ENCODE measurements around the gene KCNIP1.

The KCNIP1 gene

DNA sequence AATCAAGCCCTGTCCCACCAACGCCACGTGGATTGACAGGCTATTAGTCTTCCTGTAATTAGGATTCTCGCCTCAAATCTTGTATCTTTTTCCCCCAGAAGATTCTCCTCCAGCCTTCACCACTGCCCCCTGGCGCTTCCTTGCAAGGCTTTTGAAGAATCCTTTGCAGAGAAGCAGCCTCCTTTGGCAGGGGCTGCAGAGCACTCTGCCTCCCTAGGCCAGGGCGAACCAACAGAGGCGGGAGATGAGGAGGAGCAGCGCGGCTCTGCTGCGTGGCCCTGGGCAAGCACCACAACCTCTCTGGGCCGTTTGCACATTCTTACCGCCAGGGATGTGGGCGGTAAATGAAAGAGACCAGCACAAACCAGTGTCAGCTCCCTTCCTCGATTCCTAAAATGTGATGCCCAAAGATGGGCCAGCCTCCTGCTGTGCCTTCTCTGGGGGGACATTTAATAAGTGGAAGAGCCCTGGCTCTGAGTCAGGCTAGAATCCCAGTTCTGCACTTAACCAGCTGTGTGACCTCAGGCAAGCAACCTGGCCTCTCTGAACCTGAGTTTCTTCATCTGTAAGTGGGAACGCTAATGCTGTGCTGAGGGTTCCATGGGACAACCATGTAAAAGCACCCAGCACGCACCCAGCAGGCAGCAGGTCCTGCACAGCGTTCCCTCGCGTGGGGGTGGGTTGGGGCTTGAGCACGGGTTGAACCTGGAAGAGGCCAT, 128.6 kb downstream of the KCNIP1 start:
- DNase-seq, result no peak

- no peak for DNase-seq
Measured at GRCh38 chr5:170632985-170633234, 129.1 kb downstream of the KCNIP1 start.

- DNase-seq, result peak in 1 of 2 experiments; percentile 26
Measured at GRCh38 chr5:170633235-170634081, 129.6 kb downstream of the KCNIP1 start.

GRCh38 chr5:170634256-170634990, 130.6 kb downstream of the KCNIP1 start:
- no peak for DNase-seq

DNA sequence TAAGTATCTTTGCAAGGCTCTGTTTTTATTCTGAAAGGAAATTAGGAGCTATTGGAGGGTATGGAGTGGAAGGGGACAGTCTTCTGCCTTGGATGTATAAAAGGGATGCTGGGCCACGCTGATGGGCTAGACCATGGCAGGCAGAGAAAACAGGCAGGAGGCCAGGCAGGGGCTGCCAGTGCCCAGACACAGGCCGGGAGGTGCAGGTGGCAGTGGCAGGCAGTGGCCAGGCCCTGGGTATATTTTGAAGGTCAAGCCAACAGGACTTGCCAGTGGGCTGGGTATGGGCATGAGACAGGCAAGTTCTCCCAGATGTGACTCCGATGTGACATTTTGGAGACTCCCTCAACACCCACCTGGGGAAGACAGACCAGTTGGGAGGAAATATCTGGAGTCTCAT, 131.9 kb downstream of the KCNIP1 start:
- DNase-seq, result no peak

GRCh38 chr5:170636206-170636605, 132.4 kb downstream of the KCNIP1 start:
- no peak for DNase-seq

DNA sequence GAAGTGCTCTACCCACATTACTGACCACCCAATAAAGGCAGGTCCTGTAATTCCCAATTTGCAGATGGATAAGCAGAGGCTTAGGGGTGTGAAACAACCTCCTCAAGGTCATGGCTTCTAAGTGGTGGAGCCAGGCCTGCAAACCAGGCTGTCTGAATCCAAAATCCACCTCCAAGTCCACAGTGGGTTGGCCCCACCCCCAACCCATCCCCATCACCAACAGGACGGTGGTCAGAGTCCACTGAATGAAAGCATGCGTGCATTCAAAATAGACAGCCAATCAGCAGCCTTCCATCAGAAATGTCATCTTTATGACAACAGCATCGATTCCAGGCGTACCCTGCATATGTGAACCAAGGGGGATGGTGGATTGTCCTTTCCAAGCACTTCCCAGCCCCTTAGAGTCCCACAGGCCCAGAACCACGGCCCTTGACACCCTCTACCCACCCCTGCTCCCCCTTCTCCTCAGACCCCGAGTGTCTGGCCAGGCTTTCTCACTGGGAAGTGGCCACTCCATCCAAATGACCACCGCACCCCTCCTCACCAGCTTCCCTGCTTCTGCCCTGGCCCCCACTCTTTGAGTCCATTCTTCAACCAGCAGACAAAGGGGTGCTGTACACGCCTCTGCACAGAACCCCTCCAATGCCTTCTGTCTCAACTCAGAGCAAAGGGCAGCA, 133.1 kb downstream of the KCNIP1 start:
- no peak for DNase-seq

DNA sequence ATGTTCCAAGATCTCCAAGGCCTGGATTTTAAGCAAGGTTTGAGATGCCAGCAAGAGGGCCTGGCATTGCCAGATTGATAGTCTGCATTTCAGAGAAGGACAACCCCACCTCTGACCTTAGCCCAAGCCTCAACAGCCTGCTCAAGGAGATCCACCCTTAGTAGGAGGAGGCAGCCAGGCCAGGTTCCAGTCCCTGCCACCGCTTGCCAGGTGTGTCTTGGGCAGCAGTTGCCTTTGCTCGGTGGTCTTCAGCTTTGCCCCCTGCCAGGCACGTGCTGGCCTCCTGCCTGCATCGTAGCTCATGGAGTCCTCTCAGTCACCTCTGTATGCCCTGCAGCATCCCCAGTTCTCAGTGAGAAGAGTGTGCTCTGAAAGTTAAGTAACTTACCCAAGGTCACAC, 134.2 kb downstream of the KCNIP1 start:
- DNase-seq, result no peak

DNA sequence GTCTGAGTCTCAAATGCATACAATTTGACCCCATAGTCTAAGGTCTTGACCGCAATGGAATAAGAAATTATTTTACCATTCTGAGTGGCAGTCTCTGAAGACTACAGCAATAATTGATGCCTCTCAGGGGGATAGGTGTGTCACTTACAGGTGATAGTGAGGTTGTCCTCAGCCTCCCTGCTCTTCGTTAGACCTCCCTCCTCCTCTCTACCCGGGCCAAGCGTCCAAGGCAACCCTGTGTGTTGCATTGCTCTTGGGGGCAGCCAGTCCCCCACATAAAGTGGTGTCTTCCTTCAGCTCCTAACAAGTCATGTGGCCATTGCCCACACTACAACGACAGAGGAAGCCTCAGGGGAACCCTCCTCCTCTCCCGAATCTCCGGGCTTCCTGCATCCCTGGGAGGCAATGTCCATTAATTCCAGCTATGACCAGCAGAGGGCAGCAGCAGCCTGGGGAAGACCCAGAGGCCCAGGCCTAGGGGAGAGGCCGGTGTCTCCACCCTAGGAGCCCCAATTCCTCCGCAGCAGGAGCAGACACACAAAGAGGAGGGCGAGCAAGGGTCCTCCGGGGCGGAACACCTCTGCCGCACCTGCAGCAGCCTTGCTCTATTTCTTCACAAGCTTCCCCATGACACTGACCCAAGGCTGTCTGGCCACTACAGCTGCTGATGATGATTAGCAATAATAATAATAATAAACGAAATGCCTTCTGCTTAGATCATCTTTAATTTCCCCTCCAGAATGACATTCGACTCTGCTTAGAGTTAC, 134.8 kb downstream of the KCNIP1 start:
- DNase-seq, result peak; percentile 16 to 35

DNA sequence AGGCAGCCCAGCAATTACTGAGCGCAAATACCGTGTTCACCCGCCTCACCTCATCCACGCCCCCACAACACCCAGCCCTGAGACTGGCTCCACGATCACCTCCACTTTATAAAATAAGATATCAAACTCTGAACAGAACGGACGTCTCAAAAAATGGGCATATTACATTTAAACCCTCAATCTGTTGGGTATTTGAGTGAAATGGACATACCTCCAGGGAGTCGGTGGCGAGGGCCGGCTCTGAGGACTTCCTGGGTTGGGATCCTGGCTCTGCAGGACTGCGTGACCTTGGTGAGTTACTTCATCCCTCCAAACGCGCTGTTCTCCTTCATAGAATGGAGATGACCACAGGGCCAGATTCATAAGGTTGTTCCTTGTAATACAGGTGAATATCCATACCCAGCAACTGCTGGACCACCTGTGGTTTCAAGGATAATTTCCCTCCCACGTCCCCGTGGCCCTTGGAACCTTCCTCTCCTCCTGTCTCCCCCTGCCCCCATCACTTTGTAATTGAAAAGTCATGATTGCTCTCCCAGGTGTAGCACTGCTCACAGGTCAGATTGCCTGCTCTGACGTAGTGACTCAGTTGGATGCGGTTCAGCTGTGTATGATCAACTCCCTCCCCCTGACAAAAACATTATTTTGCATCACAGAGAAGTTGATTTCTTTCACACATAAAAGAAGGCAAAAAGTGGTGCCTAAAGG, 135.6 kb downstream of the KCNIP1 start:
- DNase-seq, result no peak

DNA sequence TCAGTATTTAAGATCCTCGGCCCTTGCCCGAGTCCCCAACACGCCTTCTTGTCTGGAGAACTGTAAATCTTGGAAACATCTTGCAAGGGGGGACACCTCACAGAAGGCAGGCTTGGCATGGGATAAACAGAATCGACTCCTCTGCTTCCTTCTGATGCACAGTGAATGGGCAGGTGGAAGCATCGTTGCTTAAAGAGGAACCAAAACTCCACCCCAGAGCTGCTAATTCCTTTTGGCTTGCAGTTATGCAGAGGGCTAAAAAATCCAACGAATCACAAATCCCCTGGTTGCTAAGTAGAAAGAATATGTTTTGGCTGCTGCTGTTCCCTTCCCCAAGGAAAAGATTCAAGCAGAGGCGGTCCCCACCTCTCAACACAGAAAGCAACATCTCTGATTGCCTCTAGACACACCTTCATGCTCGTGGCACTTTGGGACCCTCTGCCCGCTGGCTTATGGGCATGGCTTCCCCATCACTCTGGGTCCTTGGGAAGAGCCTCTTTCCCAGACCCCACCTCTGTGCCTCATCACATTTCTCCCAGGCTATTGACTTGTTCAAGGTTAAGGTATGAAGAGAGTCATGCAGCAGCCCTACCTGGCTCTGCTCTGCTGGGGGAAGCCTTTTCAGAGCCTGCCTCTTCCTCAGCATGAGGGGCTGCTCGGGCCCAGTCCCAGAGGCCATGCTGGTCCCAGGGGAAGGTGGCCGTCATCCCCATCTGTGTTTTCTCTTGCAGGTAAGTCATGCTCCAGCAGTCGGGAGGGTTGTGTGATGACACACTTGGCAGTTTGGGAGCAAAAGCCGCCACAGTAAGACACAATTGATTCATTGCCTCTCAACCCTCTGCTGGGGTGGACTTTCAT, 137.1 kb downstream of the KCNIP1 start:
- no peak for DNase-seq

GRCh38 chr5:170641589-170642031, 137.8 kb downstream of the KCNIP1 start:
- no peak for DNase-seq

DNA sequence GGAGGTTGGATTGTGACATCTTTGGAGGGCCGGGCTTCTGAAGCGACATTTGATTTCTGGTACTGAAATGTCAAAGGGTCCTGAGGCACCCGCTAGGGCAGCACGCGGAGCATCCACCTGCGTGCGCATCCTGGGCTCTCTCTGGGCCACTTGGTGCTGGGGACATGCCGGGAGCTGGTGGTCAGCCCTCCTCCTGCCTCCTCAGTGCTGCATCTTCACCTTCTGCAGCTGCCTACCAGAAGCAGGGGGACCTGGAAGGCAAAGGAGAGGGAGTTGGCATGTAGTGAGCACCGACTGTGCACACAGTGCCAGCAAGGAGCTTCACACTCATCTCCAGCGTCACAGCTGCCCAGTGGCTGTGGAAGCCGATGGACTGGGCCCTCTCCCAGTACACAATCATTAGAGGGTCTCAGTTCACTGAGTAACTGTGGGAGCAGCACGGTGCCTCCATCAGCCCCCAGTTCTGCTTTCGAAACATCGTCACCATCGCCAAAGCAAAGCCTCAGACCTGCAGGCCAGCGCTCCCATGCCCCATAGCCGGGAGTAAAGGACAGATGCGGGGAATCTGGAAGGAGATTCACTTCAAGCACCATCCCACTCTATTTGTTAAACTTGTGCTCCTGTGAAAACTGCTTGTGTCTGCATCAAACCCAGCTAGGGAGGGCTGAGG, 138.4 kb downstream of the KCNIP1 start:
- DNase-seq, result no peak

DNA sequence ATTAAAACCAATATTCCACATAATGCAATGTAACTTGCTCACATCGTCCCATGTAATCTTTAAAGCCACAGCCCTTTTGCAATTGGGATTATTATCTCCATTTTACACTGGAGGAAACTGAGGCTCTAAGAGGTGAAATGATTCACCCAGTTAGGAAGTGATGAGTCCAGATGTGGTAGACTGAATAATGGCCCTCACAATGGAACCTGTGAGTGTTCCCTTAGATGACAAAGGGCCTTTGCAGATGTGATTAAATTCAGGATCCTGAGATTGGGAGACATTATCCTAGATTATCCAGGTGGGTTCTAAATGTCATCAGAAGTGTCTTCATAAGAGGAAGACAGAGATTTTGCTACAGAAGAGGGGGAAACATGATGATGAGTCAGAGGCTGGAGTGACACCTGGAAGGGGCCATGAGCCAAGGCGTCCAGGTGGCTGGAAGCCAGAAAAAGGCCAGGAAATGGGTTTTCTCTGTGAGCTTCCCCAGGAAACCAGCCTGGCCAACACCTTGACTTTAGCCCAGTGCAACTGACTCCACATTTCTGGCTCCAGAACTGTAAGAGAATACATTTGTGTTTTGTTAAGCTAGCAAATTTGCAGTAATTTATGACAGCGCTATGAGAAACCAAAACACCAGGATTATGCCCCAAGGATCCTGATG, 139.1 kb downstream of the KCNIP1 start:
- DNase-seq, result no peak

DNA sequence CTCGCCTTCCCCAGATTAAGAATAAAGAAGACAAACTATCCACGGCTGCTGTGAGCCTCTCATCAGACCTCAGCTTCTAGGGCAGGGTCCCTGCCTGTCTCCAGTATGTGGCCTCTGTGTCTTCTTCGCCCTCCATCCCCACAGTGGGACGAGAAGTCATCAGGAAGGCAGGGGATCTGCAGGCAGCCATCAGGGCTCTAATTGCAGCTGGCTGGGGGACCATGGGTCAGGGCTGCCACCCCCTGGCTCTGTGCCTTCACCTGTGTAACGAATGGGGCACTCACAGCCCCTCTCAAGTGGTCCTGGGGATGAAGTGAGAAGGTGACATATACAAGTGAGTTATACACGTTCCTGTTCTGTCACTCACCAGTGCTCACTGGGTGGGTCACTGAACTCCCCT, 139.8 kb downstream of the KCNIP1 start:
- no peak for DNase-seq

- DNase-seq, result no peak
Measured at GRCh38 chr5:170644501-170644900, 140.7 kb downstream of the KCNIP1 start.

DNA sequence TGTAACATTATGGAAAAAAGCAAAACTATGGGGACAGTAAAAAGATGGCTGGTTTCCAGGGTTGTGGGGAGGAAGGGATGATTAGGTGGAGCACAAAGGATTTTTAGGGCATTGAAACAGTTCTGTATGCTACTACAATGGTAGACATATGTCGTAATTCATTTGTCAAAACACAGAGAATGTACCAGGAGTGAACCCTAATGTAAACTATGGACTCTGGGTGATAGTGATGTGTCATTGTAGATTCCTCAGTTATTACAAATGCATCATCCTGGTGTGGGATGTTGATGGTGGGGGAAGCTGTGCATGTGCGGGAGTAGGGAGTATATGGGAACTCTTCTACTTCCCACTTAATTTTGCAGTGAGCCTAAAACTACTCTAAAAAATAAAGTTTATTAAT, 144.7 kb downstream of the KCNIP1 start:
- no peak for DNase-seq

- DNase-seq, result no peak
Measured at GRCh38 chr5:170650850-170651249, 147.0 kb downstream of the KCNIP1 start.

DNA sequence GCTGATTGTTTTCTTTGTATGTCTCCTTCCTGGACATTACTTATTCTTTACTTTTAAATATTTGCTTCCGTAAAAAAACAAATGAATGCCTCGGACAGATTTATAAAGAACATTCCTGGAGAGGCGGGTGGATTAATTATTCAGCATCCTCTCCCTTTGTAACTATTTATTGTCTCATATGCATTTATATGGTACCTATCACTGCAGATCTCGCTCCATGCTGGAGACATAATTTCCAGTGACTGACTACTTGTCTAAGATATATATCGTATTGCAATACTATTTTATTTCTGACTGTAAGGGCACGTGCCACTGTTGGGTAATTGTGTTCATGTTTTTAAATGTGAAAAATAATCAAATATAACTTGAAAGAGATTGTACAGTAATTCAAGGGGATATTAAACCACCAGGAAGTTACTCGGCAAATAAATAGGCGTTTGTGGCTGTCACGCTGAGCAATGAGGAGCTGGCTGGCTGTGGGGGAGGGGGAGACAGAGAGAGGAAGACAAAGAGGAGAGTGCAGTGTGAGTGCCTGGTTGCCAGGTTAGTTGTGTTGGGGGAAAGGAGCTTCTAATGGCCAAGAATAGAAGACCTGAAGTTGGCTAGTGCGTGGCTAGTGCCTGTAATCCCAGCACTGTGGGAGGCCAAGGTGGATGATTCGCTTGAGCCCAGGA, 147.9 kb downstream of the KCNIP1 start:
- no peak for DNase-seq
